Measurements from ENCODE around the gene PRSS23. TPM values are rescaled to one million over a fixed set of nuclear protein-coding genes. Genes with fewer than 3 reads are reported as not detected.
A peak's percentile ranks its signal among the peaks of the same experiment; 100 is the strongest.
"Not testable (repeated sequence)": the region's sequence is repeated elsewhere in the genome, so short reads cannot be mapped to it uniquely, and the experiment has no call there.

PRSS23 gene
- total RNA-seq: 178 TPM

GRCh38 chr11:86800076-86800959 is at the start of gene PRSS23:
TSS of gene PRSS23 (plus strand) at chr11:86800542. CDS start at chr11:86807644, 7,102 bp downstream.
- peak; percentile 71 for DNase-seq (ENCODE audit: low spot score)

- no peak for DNase-seq (ENCODE audit: low spot score)
Measured at GRCh38 chr11:86753459-86753858, 46.9 kb upstream of the PRSS23 start.

- DNase-seq (ENCODE audit: low spot score): no peak
Measured at GRCh38 chr11:86755146-86755545, 45.2 kb upstream of the PRSS23 start.

GRCh38 chr11:86758171-86758570 is 42.2 kb upstream of the PRSS23 start:
- no peak for DNase-seq (ENCODE audit: low spot score)

GRCh38 chr11:86760577-86760976 is 39.8 kb upstream of the PRSS23 start:
- no peak for DNase-seq (ENCODE audit: low spot score)

GRCh38 chr11:86761978-86762377 is 38.4 kb upstream of the PRSS23 start:
- no peak for DNase-seq (ENCODE audit: low spot score)

- DNase-seq (ENCODE audit: low spot score): no peak
Measured at GRCh38 chr11:86765203-86765602, 35.1 kb upstream of the PRSS23 start.

- DNase-seq (ENCODE audit: low spot score): no peak
Measured at GRCh38 chr11:86765878-86766277, 34.5 kb upstream of the PRSS23 start.

GRCh38 chr11:86769219-86769618 is 31.1 kb upstream of the PRSS23 start:
- DNase-seq (ENCODE audit: low spot score): no peak

- not testable (repeated sequence) for DNase-seq (ENCODE audit: low spot score)
Measured at GRCh38 chr11:86770473-86771027, 29.8 kb upstream of the PRSS23 start.

- peak; percentile 14 for DNase-seq (ENCODE audit: low spot score)
Measured at GRCh38 chr11:86772999-86773398, 27.3 kb upstream of the PRSS23 start.

GRCh38 chr11:86773513-86774252 is 26.7 kb upstream of the PRSS23 start:
- DNase-seq (ENCODE audit: low spot score): no peak

GRCh38 chr11:86774417-86774816 is 25.9 kb upstream of the PRSS23 start:
- DNase-seq (ENCODE audit: low spot score): no peak

GRCh38 chr11:86775361-86775760 is 25.0 kb upstream of the PRSS23 start:
- no peak for DNase-seq (ENCODE audit: low spot score)

GRCh38 chr11:86781546-86781945 is 18.8 kb upstream of the PRSS23 start:
- DNase-seq (ENCODE audit: low spot score): no peak

GRCh38 chr11:86782742-86783141 is 17.6 kb upstream of the PRSS23 start:
- no peak for DNase-seq (ENCODE audit: low spot score)

GRCh38 chr11:86783661-86784060 is 16.7 kb upstream of the PRSS23 start:
- DNase-seq (ENCODE audit: low spot score): no peak

GRCh38 chr11:86784241-86784681 is 16.1 kb upstream of the PRSS23 start:
- DNase-seq (ENCODE audit: low spot score): no peak

GRCh38 chr11:86785576-86785975 is 14.8 kb upstream of the PRSS23 start:
- DNase-seq (ENCODE audit: low spot score): no peak

- DNase-seq (ENCODE audit: low spot score): no peak
Measured at GRCh38 chr11:86787018-86787536, 13.3 kb upstream of the PRSS23 start.

- no peak for DNase-seq (ENCODE audit: low spot score)
Measured at GRCh38 chr11:86787656-86788055, 12.7 kb upstream of the PRSS23 start.

- no peak for DNase-seq (ENCODE audit: low spot score)
Measured at GRCh38 chr11:86790195-86790725, 10.1 kb upstream of the PRSS23 start.
